Measurements from ENCODE around the gene KCTD11.

DNA sequence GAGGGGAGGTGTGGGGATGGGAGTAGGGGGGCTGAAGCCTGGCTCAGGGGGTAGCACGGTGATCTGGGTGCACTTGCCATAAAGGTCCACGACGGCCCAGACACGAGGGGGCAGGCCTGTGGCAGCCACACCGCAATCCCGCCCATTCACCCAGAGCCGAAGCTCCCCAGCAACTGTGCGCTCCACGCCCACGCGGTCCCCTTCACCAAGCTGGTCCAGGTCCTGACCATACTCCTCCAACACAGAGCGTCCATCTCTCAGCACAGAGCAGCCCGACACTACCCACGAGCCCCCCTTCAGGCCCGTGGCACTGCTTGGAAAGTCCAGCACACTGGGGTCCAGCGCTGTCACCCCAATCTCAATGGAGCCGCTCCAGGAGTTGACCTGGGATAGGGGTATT, 24.5 kb upstream of the KCTD11 start:
- TF ChIP-seq, protein P1, sequence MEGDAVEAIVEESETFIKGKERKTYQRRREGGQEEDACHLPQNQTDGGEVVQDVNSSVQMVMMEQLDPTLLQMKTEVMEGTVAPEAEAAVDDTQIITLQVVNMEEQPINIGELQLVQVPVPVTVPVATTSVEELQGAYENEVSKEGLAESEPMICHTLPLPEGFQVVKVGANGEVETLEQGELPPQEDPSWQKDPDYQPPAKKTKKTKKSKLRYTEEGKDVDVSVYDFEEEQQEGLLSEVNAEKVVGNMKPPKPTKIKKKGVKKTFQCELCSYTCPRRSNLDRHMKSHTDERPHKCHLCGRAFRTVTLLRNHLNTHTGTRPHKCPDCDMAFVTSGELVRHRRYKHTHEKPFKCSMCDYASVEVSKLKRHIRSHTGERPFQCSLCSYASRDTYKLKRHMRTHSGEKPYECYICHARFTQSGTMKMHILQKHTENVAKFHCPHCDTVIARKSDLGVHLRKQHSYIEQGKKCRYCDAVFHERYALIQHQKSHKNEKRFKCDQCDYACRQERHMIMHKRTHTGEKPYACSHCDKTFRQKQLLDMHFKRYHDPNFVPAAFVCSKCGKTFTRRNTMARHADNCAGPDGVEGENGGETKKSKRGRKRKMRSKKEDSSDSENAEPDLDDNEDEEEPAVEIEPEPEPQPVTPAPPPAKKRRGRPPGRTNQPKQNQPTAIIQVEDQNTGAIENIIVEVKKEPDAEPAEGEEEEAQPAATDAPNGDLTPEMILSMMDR (IDR thresholded peaks at IDR 0.05), result no peak
- TF ChIP-seq POLR2A (IDR thresholded peaks at IDR 0.05), result no peak

Measured in lower leg skin (tissue), 3 donors.